Stimulated activated naive CD4-positive, alpha-beta T cell treated with Interleukin-2 at 50 U/mL for 16 hours (primary cell): Measurements from ENCODE around the gene SMAGP.

Source experiments
- DNase-seq: peaks from one replicate; lab custom pipeline; 2025; lab: John Stamatoyannopoulos, UW

Gene SMAGP

DNA sequence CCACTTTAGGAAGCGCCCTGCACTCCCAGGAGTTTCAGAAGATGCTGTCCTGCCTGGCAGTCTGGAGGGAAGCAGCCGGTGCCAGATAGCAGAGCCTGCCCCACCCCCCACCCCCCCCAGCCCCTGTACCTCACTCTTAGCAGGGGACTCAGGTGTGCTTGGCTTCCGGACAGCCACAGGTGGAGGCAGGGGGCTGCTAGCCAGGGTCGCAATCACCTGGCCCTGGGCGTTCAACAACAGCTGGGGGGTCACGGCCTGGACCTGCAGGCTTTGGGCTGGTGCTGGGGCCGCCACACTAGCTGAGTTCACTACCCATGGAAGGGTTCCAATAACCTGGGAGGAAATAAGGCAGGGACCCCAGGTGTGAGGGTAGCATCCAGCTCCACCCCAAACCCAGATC is 74.4 kb downstream of the SMAGP start:
- no peak for DNase-seq
